ENCODE measurements around the gene IKBKE.

- TF ChIP-seq, protein P1, sequence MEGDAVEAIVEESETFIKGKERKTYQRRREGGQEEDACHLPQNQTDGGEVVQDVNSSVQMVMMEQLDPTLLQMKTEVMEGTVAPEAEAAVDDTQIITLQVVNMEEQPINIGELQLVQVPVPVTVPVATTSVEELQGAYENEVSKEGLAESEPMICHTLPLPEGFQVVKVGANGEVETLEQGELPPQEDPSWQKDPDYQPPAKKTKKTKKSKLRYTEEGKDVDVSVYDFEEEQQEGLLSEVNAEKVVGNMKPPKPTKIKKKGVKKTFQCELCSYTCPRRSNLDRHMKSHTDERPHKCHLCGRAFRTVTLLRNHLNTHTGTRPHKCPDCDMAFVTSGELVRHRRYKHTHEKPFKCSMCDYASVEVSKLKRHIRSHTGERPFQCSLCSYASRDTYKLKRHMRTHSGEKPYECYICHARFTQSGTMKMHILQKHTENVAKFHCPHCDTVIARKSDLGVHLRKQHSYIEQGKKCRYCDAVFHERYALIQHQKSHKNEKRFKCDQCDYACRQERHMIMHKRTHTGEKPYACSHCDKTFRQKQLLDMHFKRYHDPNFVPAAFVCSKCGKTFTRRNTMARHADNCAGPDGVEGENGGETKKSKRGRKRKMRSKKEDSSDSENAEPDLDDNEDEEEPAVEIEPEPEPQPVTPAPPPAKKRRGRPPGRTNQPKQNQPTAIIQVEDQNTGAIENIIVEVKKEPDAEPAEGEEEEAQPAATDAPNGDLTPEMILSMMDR (IDR thresholded peaks at IDR 0.05): no peak
- no peak for TF ChIP-seq POLR2A (IDR thresholded peaks at IDR 0.05)
These were observed 66.9 kb downstream of the IKBKE start for GRCh38 chr1:206537141-206537540.

All from prostate gland (tissue), 2 donors.